MG63 (cell line): Measurements from ENCODE around the gene ZNF446. TPM values are rescaled to one million over a fixed set of nuclear protein-coding genes. Genes with fewer than 3 reads are reported as not detected.
A peak's percentile ranks its signal among the peaks of the same experiment; 100 is the strongest.

ENCODE experiments used
- DNase-seq: peaks from one replicate; pipeline ENCODE4 v3.0.0-alpha.2; 2020
- H3K27me3 ChIP-seq: fragments of 250-450 bp; sonication (Bioruptor Pico); 2 replicates; pipeline ENCODE4 v1.5.1; 2020; ENCODE audit warnings: mild to moderate bottlenecking, moderate library complexity
- H3K36me3 ChIP-seq: fragments of 250-450 bp; sonication (Bioruptor Pico); 2 replicates; pipeline ENCODE4 v1.5.1; 2020; ENCODE audit warnings: mild to moderate bottlenecking, moderate library complexity
- H3K4me3 ChIP-seq: fragments of 250-450 bp; sonication (Bioruptor Pico); 2 replicates; pipeline ENCODE4 v1.5.1; 2020; ENCODE audit warnings: mild to moderate bottlenecking, moderate library complexity
- H3K9me3 ChIP-seq: fragments of 250-450 bp; sonication (Bioruptor Pico); 2 replicates; pipeline ENCODE4 v1.5.1; 2020; ENCODE audit warnings: mild to moderate bottlenecking, moderate library complexity
- total RNA-seq: library from RNA; depleted of rRNA; stranded (reverse); fragments of >200 nt; shearing (Covaris generic); gene quantifications from 2 replicates; pipeline ENCODE4 v1.2.3, GENCODE V29; 2014; ENCODE audit warnings: low replicate concordance

The ZNF446 gene
- total RNA-seq, 1 experiment from 2014 or later: 18.4 TPM

DNA sequence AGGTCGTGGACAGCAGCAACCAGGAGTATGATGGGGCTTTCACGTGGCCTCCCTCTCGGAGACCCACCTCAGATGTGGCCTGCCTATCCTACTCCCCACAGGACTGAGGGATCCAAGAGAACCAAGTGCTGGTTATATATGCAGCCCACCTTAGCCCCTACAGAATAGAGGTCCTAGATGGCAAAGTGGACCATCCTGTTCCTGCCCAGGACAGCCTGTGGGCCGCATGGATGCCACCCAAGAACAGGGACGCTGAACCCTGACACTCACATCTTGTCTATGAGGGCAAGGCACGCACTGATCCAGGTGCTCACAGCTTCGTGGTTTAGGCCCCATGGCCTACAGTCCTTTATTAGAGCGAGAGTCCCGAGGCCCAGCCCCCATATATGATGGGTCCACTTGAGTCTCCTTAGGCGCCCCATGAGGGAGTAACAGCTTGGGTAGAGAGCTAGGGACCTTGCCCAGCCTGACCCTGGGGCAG, 37.1 kb downstream of the ZNF446 start:
- peaks cover 23% of the 10 kb centered on the region for H3K36me3 ChIP-seq
- DNase-seq: no peak
- no peaks in the 10 kb centered on the region for H3K27me3 ChIP-seq
- no peak overlapping the region for H3K4me3 ChIP-seq
- no peaks in the 10 kb centered on the region for H3K9me3 ChIP-seq

DNA sequence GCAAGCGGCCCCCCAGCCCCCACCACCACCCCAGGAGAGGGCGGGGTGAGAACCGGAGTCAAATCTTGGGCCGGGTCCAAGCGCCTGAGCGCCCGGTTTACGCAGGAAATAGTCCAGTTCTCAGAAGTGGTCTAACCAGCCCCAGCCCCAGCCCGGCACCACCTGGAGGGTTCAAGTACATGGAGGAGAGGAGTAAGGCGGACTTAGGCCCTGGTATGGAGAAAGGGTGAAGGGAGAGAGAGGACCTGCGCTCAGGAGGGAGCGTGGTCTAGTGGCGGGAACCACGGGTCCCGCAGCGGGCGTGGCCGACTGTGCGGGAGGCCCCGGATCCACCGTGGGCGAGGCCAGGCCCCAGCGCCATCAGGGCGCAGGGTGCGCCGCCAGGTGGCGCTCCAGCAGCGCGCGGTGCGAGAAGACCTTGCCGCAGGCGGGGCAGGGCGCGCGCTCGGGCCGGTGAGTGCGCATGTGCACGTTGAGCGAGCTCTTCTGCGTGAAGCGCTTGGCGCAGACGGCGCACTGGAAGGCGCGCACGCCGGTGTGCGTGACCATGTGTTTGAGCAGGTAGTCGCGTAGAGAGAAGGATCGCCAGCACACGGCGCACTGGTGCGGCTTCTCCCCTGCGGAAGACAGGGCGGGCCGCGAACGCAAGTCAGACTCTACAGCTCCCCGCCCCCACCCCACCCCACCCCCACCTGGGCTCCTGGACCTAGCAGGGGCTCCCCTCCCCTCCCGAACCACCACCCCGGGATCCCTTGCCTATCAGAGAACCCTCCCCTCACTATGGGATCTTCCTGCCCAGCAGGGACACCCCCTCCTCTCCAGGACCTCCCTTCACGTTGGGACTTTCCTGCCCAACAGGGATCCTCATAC, 37.8 kb downstream of the ZNF446 start:
- DNase-seq: no peak
- no peak overlapping the region for H3K4me3 ChIP-seq
- H3K9me3 ChIP-seq: no peaks in the 10 kb centered on the region
- H3K27me3 ChIP-seq: no peaks in the 10 kb centered on the region
- peaks cover 23% of the 10 kb centered on the region for H3K36me3 ChIP-seq

GRCh38 chr19:58514564-58515022, 38.4 kb downstream of the ZNF446 start:
- no peak overlapping the region for H3K4me3 ChIP-seq

DNA sequence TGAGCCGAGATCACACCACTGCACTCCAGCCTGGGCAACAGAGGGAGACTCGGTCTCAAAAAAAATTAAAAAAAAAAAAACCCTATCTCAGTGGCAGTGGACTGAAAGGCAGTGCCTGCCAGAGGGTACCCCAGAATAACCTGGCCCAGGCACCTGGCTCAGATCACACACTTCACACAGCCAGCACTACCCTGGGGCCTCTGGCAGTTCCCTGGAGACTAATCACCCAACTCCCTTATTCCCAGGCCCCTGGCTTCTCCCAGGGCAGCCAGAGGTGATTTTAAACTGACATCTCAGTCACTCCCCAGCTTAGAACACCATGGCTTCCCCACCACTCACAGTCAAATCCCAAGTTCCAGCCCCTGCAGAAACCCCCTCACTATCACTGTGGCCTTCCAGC, 39.1 kb downstream of the ZNF446 start:
- H3K36me3 ChIP-seq: peaks cover 19% of the 10 kb centered on the region
- H3K4me3 ChIP-seq: no peak overlapping the region
- H3K27me3 ChIP-seq: no peaks in the 10 kb centered on the region
- H3K9me3 ChIP-seq: no peaks in the 10 kb centered on the region
- no peak for DNase-seq

More at GRCh38 chr19:58514564-58515022, 38.4 kb downstream of the ZNF446 start:
- H3K27me3 ChIP-seq: no peaks in the 10 kb centered on the region
- H3K36me3 ChIP-seq: peaks cover 22% of the 10 kb centered on the region
- no peaks in the 10 kb centered on the region for H3K9me3 ChIP-seq
- no peak for DNase-seq

GRCh38 chr19:58516246-58516836, 40.2 kb downstream of the ZNF446 start:
- H3K27me3 ChIP-seq: no peaks in the 10 kb centered on the region
- H3K4me3 ChIP-seq: no peak overlapping the region
- peaks cover 19% of the 10 kb centered on the region for H3K36me3 ChIP-seq
- no peaks in the 10 kb centered on the region for H3K9me3 ChIP-seq
- no peak for DNase-seq

DNA sequence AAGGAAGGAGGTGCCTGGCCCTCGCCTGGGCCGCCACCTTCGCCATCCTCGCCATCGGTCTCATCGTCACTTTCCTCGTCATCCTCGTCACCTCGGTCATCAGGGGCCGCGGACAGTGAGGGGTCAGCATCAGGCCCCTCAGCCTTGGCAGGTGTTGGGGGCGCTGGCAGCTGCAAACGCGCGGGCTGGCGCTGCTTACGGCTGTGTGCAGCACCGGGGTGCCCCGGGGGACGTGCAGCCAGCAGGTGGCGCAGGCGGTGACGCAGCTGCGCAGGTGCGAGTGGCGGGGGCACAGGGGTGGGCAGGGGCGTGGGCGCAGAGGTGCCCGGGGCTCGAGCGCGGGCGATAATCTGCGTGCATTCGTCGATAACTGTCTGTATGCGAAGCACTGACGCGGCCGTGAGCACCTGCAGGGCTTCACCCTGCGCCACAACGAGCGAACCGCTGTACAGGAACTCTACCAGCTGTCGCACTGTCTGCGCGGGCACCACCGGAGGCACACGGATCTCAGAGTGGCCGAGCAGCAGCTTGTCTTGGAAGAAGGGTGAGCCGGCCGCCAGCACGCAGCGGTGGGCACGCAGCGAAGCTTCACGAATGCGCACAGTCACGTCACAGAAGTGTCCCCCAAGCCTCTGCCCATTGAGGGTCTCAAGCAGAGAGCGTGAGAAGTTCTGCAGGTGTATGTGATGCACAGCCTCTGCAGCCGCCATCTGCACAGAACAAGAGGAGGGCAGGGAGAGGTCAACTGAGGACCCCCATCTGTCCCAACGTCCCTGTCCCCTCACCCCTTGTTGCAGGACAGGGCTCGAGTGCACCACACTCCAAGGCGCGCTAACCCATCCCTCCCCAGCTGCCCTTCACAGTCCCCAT, 41.0 kb downstream of the ZNF446 start:
- Histone ChIP-seq H3K4me3 (no peak overlapping the region), H3K27me3 (no peaks in the 10 kb centered on the region), H3K9me3 (no peaks in the 10 kb centered on the region), H3K36me3 (peaks cover 19% of the 10 kb centered on the region)
- no peak for DNase-seq

- Histone ChIP-seq H3K36me3 (peaks cover 17% of the 10 kb centered on the region), H3K27me3 (no peaks in the 10 kb centered on the region), H3K9me3 (no peaks in the 10 kb centered on the region), H3K4me3 (peak overlapping the region; percentile 71)
- DNase-seq: peak; percentile 21
Observed at GRCh38 chr19:58518256-58519086, 42.3 kb downstream of the ZNF446 start.

DNA sequence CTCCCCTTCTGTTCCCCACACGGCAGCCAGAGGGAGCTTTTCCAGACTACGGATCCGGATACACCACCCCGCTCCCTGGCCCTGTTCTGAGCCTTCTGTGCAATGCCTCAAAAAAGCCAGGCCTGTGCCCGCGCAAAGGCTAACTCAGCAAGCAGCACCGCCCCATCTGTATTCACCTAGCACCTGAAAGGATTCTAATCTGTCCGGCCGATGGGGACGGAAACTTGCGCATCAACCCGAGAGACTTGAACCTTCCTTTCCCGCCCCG, 42.9 kb downstream of the ZNF446 start:
- DNase-seq: peak; percentile 80
- Histone ChIP-seq H3K27me3 (no peaks in the 10 kb centered on the region), H3K36me3 (peaks cover 17% of the 10 kb centered on the region), H3K9me3 (no peaks in the 10 kb centered on the region), H3K4me3 (peak overlapping the region; percentile 71)

GRCh38 chr19:58519355-58520256, 43.5 kb downstream of the ZNF446 start, which contains the start of gene ZBTB45:
ZBTB45 (minus strand) TSS chr19:58519810; CDS start chr19:58517673, 2,137 bp downstream.
- peaks cover 17% of the 10 kb centered on the region for H3K36me3 ChIP-seq
- DNase-seq: peak; percentile 97
- peak within 1 kb of the TSS; percentile 71 for H3K4me3 ChIP-seq
- H3K27me3 ChIP-seq: no peaks in the 10 kb centered on the region
- no peaks in the 10 kb centered on the region for H3K9me3 ChIP-seq

- DNase-seq: no peak
- Histone ChIP-seq H3K36me3 (peaks cover 17% of the 10 kb centered on the region), H3K4me3 (peak overlapping the region; percentile 71), H3K9me3 (no peaks in the 10 kb centered on the region), H3K27me3 (no peaks in the 10 kb centered on the region)
Observed at GRCh38 chr19:58520257-58520599, 44.1 kb downstream of the ZNF446 start.

- Histone ChIP-seq H3K4me3 (no peak overlapping the region), H3K27me3 (no peaks in the 10 kb centered on the region), H3K36me3 (peaks cover 7% of the 10 kb centered on the region), H3K9me3 (no peaks in the 10 kb centered on the region)
- DNase-seq: no peak
Observed at GRCh38 chr19:58521651-58522050, 45.5 kb downstream of the ZNF446 start.

- H3K36me3 ChIP-seq: no peaks in the 10 kb centered on the region
- H3K27me3 ChIP-seq: no peaks in the 10 kb centered on the region
- DNase-seq: no peak
- no peaks in the 10 kb centered on the region for H3K9me3 ChIP-seq
- no peak overlapping the region for H3K4me3 ChIP-seq
Observed at GRCh38 chr19:58522709-58523108, 46.6 kb downstream of the ZNF446 start.

- Histone ChIP-seq H3K9me3 (no peaks in the 10 kb centered on the region), H3K36me3 (no peaks in the 10 kb centered on the region), H3K27me3 (peaks cover 33% of the 10 kb centered on the region), H3K4me3 (no peak overlapping the region)
- no peak for DNase-seq
Observed at GRCh38 chr19:58529405-58529804, 53.3 kb downstream of the ZNF446 start.
